ENCODE results near the gene PORCN.

Gene PORCN

DNA sequence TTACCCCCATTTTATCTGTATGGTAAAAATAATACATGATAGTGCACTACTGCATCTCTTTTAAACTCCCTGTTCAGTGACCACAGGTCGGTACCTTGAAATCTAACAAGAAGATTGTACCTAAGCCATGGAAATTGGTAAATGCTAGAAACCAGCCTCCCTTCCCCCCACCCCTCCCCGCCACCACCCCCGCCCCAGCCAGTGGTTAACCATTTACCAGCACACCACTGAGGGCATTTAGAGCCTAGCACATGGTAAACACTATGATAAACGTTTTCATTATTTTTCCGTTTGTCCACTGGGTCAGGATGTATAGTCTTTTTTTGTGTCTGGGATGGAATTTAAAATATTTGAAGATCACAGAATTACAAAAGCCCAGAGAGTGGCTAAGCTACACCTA is 33.5 kb upstream of the PORCN start:
- TF ChIP-seq SIN3A (IDR thresholded peaks at IDR 0.05; ENCODE audit: borderline replicate concordance, insufficient read depth, low read length): no peak

DNA sequence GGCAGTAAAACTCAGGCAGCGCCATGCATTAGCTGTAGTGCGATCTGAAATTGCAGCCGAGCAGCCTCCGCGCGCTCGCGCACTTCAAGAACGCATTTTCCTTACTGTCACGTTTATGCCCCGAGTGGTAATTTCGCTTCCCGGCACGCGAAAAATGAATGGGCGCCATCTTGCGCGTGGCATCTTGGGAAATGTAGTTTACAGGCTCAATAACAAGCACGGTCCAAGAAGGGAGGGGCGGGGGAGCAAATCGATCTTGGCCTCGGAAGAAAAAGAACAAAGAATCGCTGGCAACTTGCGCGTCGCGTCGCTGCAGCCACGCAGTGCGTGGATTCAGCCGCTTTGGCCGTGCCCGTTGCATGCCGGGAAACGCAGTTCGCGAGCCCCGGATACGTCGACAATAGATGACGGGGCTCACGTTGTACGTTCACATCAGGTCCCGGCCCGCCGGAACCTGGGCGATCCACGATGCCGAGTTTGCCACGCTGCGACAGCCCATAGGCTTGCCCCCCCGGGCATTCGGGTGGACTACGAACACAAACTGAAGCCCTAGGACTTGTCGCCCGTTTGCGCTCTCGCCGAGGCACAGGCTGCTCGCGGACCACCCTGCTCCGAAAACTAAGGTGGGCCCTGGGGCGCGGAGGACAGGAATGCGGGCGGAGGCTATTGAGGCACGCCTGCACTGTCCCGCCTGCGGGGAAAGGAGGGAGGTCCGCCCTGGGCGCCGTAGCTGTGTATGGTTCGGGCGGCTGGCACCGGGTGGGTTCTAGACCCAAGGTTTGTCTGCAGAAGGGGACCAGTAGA is 32.8 kb upstream of the PORCN start, which contains the start of gene FTSJ1:
TSS of gene FTSJ1 (plus strand) at position 426 of the 804 bp plus-strand sequence. CDS start 1,849 bp downstream, outside the sequence.
- TF ChIP-seq SIN3A (IDR thresholded peaks at IDR 0.05; ENCODE audit: borderline replicate concordance, insufficient read depth, low read length) (peak; percentile 64; the same call in 1 of the 2 replicates), POLR2AphosphoS5 (IDR thresholded peaks at IDR 0.05; ENCODE audit: low read depth, low read length) (peak; percentile 67), TAF1 (IDR thresholded peaks at IDR 0.05; ENCODE audit: borderline replicate concordance, insufficient read depth, low read length) (peak; percentile 81; the same call in 1 of the 2 replicates), FOXP2 (optimal IDR thresholded peaks at IDR 0.05; ENCODE audit: borderline replicate concordance, extremely low read depth, extremely low read length, insufficient read depth) (no peak)
- TF ChIP-seq, protein P1, sequence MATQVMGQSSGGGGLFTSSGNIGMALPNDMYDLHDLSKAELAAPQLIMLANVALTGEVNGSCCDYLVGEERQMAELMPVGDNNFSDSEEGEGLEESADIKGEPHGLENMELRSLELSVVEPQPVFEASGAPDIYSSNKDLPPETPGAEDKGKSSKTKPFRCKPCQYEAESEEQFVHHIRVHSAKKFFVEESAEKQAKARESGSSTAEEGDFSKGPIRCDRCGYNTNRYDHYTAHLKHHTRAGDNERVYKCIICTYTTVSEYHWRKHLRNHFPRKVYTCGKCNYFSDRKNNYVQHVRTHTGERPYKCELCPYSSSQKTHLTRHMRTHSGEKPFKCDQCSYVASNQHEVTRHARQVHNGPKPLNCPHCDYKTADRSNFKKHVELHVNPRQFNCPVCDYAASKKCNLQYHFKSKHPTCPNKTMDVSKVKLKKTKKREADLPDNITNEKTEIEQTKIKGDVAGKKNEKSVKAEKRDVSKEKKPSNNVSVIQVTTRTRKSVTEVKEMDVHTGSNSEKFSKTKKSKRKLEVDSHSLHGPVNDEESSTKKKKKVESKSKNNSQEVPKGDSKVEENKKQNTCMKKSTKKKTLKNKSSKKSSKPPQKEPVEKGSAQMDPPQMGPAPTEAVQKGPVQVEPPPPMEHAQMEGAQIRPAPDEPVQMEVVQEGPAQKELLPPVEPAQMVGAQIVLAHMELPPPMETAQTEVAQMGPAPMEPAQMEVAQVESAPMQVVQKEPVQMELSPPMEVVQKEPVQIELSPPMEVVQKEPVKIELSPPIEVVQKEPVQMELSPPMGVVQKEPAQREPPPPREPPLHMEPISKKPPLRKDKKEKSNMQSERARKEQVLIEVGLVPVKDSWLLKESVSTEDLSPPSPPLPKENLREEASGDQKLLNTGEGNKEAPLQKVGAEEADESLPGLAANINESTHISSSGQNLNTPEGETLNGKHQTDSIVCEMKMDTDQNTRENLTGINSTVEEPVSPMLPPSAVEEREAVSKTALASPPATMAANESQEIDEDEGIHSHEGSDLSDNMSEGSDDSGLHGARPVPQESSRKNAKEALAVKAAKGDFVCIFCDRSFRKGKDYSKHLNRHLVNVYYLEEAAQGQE (IDR thresholded peaks at IDR 0.05; ENCODE audit: insufficient read depth in 1 of 2, low read depth in 2 of 2, low read length in 2 of 2): no peak

DNA sequence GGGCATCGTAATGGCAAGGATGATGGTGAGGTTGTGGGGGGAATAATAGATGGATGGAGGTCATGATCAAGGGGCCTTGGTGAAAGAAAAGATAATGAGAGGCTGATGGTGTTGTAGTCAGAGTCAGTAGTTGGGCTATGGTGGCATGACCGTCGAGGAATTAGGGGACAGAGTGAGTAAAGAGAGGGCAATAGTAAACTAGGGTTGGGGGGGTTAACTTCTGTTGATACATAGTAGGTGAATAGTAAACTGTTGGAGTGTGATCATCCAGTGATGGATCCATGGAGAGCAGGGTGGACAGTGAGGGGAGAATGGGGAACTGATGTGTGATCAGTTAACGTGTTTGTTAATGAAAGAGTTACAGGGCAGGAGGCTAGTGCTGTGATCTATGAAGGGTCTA is 31.9 kb upstream of the PORCN start:
- TF ChIP-seq FOXP2 (optimal IDR thresholded peaks at IDR 0.05; ENCODE audit: borderline replicate concordance, extremely low read depth, extremely low read length, insufficient read depth) (no peak), SIN3A (IDR thresholded peaks at IDR 0.05; ENCODE audit: borderline replicate concordance, insufficient read depth, low read length) (no peak), TAF1 (IDR thresholded peaks at IDR 0.05; ENCODE audit: borderline replicate concordance, insufficient read depth, low read length) (no peak), POLR2AphosphoS5 (IDR thresholded peaks at IDR 0.05; ENCODE audit: low read depth, low read length) (no peak)
- TF ChIP-seq, protein P1 (IDR thresholded peaks at IDR 0.05; ENCODE audit: insufficient read depth in 1 of 2, low read depth in 2 of 2, low read length in 2 of 2): no peak

DNA sequence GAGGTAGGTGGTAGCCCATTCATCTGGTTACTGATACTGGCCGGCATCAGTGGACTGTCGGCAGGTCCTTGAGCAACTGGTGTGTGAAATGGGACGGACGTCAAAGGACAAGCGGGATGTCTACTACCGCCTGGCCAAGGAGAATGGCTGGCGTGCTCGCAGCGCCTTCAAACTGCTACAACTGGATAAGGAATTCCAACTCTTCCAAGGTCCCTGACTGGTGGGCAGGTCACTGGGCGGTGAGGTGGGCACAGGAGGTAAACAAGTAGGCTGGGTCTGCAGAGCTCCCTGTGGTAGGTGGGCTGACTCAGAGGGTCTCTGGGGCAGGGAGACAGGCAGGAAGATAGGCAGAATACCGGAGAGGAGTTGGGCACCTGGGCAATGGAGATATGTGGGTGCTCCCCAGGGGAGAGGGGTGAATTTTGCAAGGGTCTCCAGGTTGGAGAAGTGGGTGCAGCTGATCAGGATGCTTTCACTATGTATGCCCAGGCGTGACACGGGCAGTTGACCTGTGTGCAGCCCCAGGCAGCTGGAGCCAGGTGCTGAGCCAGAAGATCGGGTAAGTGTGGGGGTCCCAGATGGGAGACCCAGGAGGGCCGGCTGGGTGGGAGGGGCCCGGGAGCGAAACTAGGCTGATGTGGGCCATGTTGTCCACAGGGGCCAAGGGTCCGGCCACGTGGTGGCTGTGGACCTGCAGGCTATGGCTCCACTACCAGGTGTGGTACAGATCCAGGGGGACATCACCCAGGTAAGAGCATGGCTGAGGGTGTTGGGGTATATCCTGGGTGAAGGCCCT is 30.6 kb upstream of the PORCN start:
- TF ChIP-seq FOXP2 (optimal IDR thresholded peaks at IDR 0.05; ENCODE audit: borderline replicate concordance, extremely low read depth, extremely low read length, insufficient read depth): no peak
- TF ChIP-seq POLR2AphosphoS5 (IDR thresholded peaks at IDR 0.05; ENCODE audit: low read depth, low read length): no peak
- TF ChIP-seq TAF1 (IDR thresholded peaks at IDR 0.05; ENCODE audit: borderline replicate concordance, insufficient read depth, low read length): no peak
- TF ChIP-seq, protein P1 (IDR thresholded peaks at IDR 0.05; ENCODE audit: insufficient read depth in 1 of 2, low read depth in 2 of 2, low read length in 2 of 2): no peak
- no peak for TF ChIP-seq SIN3A (IDR thresholded peaks at IDR 0.05; ENCODE audit: borderline replicate concordance, insufficient read depth, low read length)

DNA sequence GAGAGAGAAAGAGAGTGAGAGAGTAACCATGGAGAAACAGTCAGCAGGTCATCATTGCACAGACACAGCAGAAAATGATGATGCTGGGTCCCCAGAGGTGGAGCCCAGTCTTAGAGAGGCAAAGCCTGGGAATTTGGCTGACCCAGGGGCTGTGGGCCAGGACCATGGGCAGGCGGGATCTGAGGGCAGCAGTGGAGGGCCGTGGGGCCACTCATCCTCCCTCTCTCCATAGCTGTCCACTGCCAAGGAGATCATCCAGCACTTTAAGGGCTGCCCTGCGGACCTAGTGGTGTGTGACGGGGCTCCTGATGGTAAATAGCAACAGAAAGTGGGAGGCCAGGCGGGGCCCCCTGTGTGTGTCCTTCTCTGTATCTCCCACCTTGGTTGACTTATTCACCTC is 30.0 kb upstream of the PORCN start:
- TF ChIP-seq, protein P1 (IDR thresholded peaks at IDR 0.05; ENCODE audit: insufficient read depth in 1 of 2, low read depth in 2 of 2, low read length in 2 of 2): no peak
- TF ChIP-seq SIN3A (IDR thresholded peaks at IDR 0.05; ENCODE audit: borderline replicate concordance, insufficient read depth, low read length) (no peak), TAF1 (IDR thresholded peaks at IDR 0.05; ENCODE audit: borderline replicate concordance, insufficient read depth, low read length) (no peak), POLR2AphosphoS5 (IDR thresholded peaks at IDR 0.05; ENCODE audit: low read depth, low read length) (no peak), FOXP2 (optimal IDR thresholded peaks at IDR 0.05; ENCODE audit: borderline replicate concordance, extremely low read depth, extremely low read length, insufficient read depth) (no peak)

All from PFSK-1 (cell line).